Stimulated activated CD8-positive, alpha-beta memory T cell treated with anti-CD3 and anti-CD28 coated beads, Interleukin-15, amount 100 ng/mL, for 48 hours (primary cell): ENCODE results near the gene TMEM25.
"Not testable (repeated sequence)": the region's sequence is repeated elsewhere in the genome, so short reads cannot be mapped to it uniquely, and the experiment has no call there.

Experiments used
- DNase-seq, 2 donors: peaks; one replicate each; pipeline ENCODE4 v3.0.0-alpha.2; 2020; ENCODE audit warnings: low read depth in 2 of 2

Gene TMEM25

GRCh38 chr11:118530683-118531596 lies at the start of gene TMEM25:
Gene TMEM25 (plus strand): TSS chr11:118531192. CDS start chr11:118531802, 610 bp downstream.
- peak; percentile 65 to 67 for DNase-seq

GRCh38 chr11:118481238-118481637 lies 49.8 kb upstream of the TMEM25 start:
- DNase-seq, result not testable (repeated sequence)

GRCh38 chr11:118484405-118484804 lies 46.6 kb upstream of the TMEM25 start:
- DNase-seq, result no peak

GRCh38 chr11:118485273-118485672 lies 45.7 kb upstream of the TMEM25 start:
- DNase-seq, result no peak

- DNase-seq, result peak; percentile 49 to 51
Measured at GRCh38 chr11:118488480-118489109, 42.4 kb upstream of the TMEM25 start.

GRCh38 chr11:118491041-118491440 lies 40.0 kb upstream of the TMEM25 start:
- no peak for DNase-seq

- DNase-seq, result no peak
Measured at GRCh38 chr11:118497831-118498230, 33.2 kb upstream of the TMEM25 start.

- DNase-seq, result no peak
Measured at GRCh38 chr11:118503216-118503615, 27.8 kb upstream of the TMEM25 start.

GRCh38 chr11:118511601-118512000 lies 19.4 kb upstream of the TMEM25 start:
- DNase-seq, result no peak

- DNase-seq, result no peak
Measured at GRCh38 chr11:118514103-118514502, 16.9 kb upstream of the TMEM25 start.

- no peak for DNase-seq
Measured at GRCh38 chr11:118519549-118519948, 11.4 kb upstream of the TMEM25 start.

- no peak for DNase-seq
Measured at GRCh38 chr11:118521892-118522311, 9.1 kb upstream of the TMEM25 start.

- no peak for DNase-seq
Measured at GRCh38 chr11:118522571-118523072, 8.4 kb upstream of the TMEM25 start.

GRCh38 chr11:118524356-118524755 lies 6.6 kb upstream of the TMEM25 start:
- DNase-seq, result no peak

- DNase-seq, result no peak
Measured at GRCh38 chr11:118524757-118525470, 6.1 kb upstream of the TMEM25 start.

GRCh38 chr11:118526688-118527087 lies 4.3 kb upstream of the TMEM25 start:
- DNase-seq, result no peak

GRCh38 chr11:118527109-118527508 lies 3.9 kb upstream of the TMEM25 start, which contains the start of gene TTC36:
Gene TTC36 (plus strand): TSS chr11:118527474. CDS start chr11:118527495, 21 bp downstream.
- no peak for DNase-seq

- no peak for DNase-seq
Measured at GRCh38 chr11:118528511-118528910, 2.5 kb upstream of the TMEM25 start.

GRCh38 chr11:118529584-118530175 lies 1.3 kb upstream of the TMEM25 start:
- DNase-seq, result no peak

- DNase-seq, result no peak
Measured at GRCh38 chr11:118530180-118530682, 761 bp upstream of the TMEM25 start.

GRCh38 chr11:118531597-118532084 lies 649 bp downstream of the TMEM25 start:
- DNase-seq, result no peak
